OCI-LY3 (cell line): ENCODE measurements around the gene NCOA1.

Experiments
- H2AFZ ChIP-seq: fragments of 200-600, 300-600 bp; shearing (Covaris generic); 2 replicates; pipeline ENCODE4 v1.6.0; 2014; ENCODE audit warnings: antibody characterized with exemption, low read depth, low read length
- H3K27ac ChIP-seq: fragments of 200-600, 300-600 bp; sonication (generic); 2 replicates; pipeline ENCODE4 v1.5.1; 2014; ENCODE audit warnings: mild to moderate bottlenecking, low read length, moderate library complexity, mixed read lengths
- H3K27me3 ChIP-seq: fragments of 200-600, 300-600 bp; sonication (generic); 2 replicates; pipeline ENCODE4 v1.6.1; 2014; ENCODE audit warnings: low read depth, low read length, mixed read lengths
- H3K36me3 ChIP-seq: fragments of 200-600, 300-600 bp; sonication (generic); replicated peaks from 2 replicates; pipeline ENCODE3; 2014; ENCODE audit warnings: low read depth, low read length, mixed read lengths
- H3K4me1 ChIP-seq: fragments of 300-600, 200-600 bp; sonication (generic); 2 replicates; pipeline ENCODE4 v1.6.1; 2014; ENCODE audit warnings: low read length, mixed read lengths
- H3K4me2 ChIP-seq: fragments of 200-600, 300-600 bp; sonication (generic); 2 replicates; pipeline ENCODE4 v1.6.1; 2014; ENCODE audit warnings: low read length, mixed read lengths
- H3K4me3 ChIP-seq: fragments of 300-600, 200-600 bp; sonication (generic); 2 replicates; pipeline ENCODE4 v1.5.1; 2014; ENCODE audit warnings: antibody characterized with exemption, mild to moderate bottlenecking, low read length, moderate library complexity
- H3K79me2 ChIP-seq: fragments of 300-600, 200-600 bp; shearing (Covaris generic); 2 replicates; pipeline ENCODE4 v1.6.1; 2014; ENCODE audit warnings: mild to moderate bottlenecking, low read length, mixed read lengths
- H3K9ac ChIP-seq: fragments of 300-600, 200-600 bp; shearing (Covaris generic); 2 replicates; pipeline ENCODE4 v1.6.0; 2014; ENCODE audit warnings: mild to moderate bottlenecking, low read length, moderate library complexity
- H3K9me3 ChIP-seq: fragments of 200-600, 300-600 bp; shearing (Covaris generic); 2 replicates; pipeline ENCODE4 v1.6.1; 2014; ENCODE audit warnings: low read length, mixed read lengths; ENCODE audit not compliant: insufficient read depth
- H4K20me1 ChIP-seq: fragments of 200-600, 300-600 bp; sonication (generic); 2 replicates; pipeline ENCODE4 v1.6.1; 2016; ENCODE audit warnings: low read length, mixed read lengths; ENCODE audit not compliant: insufficient read depth
- EZH2phosphoT487 ChIP-seq: fragments of 200-600 bp; shearing (Covaris generic); IDR thresholded peaks from 2 replicates; pipeline ENCODE4 v1.6.1; 2018; ENCODE audit warnings: antibody characterized with exemption, mixed run types, low read depth
- TF ChIP-seq, protein P1 (sequence below): fragments of 200-600, 300-600 bp; sonication (generic); IDR thresholded peaks from 2 replicates; pipeline ENCODE4 v1.5.1; 2014; ENCODE audit warnings: antibody characterized with exemption, low read length, low read depth

The NCOA1 gene

DNA sequence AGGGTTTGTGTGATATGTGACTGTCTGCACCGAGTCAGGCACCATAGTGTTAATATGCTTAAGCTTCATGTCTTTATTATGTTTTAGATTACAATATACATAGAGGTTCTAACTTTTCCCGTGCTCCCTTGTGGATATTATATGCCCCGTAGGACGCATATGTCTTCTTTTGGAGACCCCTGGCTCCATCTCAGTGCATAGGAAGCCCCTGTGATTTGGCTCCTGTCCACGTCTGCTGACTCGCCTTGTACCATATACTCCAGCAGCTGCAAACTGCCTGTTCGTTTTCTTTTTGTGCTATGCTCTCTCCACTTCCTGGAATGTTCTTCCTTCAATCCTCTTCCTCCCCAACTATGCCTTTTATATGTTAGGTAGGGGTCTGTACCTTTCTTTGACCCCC lies 191.2 kb downstream of the NCOA1 start:
- H3K27me3 ChIP-seq, result no peaks in the 10 kb centered on the region
- H2AFZ ChIP-seq, result no peak overlapping the region
- no peak overlapping the region for H3K4me3 ChIP-seq
- H3K9me3 ChIP-seq, result no peaks in the 10 kb centered on the region
- H3K27ac ChIP-seq, result no peak overlapping the region
- no peaks in the 10 kb centered on the region for H4K20me1 ChIP-seq
- no peak overlapping the region for H3K9ac ChIP-seq
- H3K36me3 ChIP-seq, result peaks cover 9% of the 10 kb centered on the region
- no peaks in the 10 kb centered on the region for H3K79me2 ChIP-seq
- no peaks in the 10 kb centered on the region for H3K4me1 ChIP-seq
- no peak for TF ChIP-seq EZH2phosphoT487
- TF ChIP-seq, protein P1, sequence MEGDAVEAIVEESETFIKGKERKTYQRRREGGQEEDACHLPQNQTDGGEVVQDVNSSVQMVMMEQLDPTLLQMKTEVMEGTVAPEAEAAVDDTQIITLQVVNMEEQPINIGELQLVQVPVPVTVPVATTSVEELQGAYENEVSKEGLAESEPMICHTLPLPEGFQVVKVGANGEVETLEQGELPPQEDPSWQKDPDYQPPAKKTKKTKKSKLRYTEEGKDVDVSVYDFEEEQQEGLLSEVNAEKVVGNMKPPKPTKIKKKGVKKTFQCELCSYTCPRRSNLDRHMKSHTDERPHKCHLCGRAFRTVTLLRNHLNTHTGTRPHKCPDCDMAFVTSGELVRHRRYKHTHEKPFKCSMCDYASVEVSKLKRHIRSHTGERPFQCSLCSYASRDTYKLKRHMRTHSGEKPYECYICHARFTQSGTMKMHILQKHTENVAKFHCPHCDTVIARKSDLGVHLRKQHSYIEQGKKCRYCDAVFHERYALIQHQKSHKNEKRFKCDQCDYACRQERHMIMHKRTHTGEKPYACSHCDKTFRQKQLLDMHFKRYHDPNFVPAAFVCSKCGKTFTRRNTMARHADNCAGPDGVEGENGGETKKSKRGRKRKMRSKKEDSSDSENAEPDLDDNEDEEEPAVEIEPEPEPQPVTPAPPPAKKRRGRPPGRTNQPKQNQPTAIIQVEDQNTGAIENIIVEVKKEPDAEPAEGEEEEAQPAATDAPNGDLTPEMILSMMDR, result no peak
- H3K4me2 ChIP-seq, result no peak overlapping the region

DNA sequence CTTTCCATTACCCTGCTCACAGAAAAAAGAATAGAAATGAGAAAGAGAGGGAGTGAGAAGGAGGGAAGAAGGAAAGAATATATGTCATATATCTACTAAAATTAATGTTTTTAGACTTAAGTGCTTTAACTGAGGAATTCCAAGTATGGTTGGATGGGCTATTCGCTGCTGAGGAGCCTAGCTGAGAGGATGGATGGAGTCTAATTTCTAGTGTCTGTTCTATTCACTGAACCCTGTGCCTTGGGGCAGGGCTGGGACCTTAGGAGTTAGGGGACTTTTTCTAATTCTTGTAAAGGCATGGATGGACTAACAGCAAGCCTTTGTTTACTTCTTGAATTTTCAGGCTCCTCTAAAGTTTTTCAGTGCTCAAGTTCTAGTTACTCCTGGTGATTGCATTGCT lies 192.4 kb downstream of the NCOA1 start:
- no peaks in the 10 kb centered on the region for H3K27me3 ChIP-seq
- no peak overlapping the region for H3K4me2 ChIP-seq
- H3K4me1 ChIP-seq, result no peaks in the 10 kb centered on the region
- peaks cover 9% of the 10 kb centered on the region for H3K36me3 ChIP-seq
- no peaks in the 10 kb centered on the region for H4K20me1 ChIP-seq
- H3K79me2 ChIP-seq, result no peaks in the 10 kb centered on the region
- no peak overlapping the region for H2AFZ ChIP-seq
- H3K27ac ChIP-seq, result no peak overlapping the region
- no peaks in the 10 kb centered on the region for H3K9me3 ChIP-seq
- no peak overlapping the region for H3K4me3 ChIP-seq
- no peak overlapping the region for H3K9ac ChIP-seq
- no peak for TF ChIP-seq EZH2phosphoT487
- TF ChIP-seq, protein P1, result no peak

DNA sequence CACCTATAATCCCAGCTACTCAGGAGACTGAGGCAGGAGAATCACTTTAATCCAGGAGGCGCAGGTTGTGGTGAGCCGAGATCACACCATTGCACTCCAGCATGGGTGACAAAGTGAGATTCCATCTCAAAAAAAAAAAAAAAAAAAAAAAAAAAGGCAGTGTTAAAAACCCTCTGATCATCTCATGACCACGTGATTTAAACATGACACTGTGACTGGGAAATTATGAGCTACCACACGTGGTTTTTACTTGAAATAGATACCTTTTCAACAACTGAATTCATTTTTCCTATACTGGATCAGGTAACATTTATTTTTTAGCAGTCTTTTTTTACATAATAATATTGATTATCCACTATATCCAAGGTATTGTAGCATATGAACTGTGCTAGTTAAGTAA lies 199.5 kb downstream of the NCOA1 start:
- Histone ChIP-seq H3K27me3 (no peaks in the 10 kb centered on the region), H3K4me3 (no peak overlapping the region), H3K4me2 (no peak overlapping the region), H4K20me1 (no peaks in the 10 kb centered on the region), H3K79me2 (no peaks in the 10 kb centered on the region), H3K27ac (no peak overlapping the region), H2AFZ (no peak overlapping the region), H3K36me3 (peaks cover 3% of the 10 kb centered on the region), H3K9me3 (no peaks in the 10 kb centered on the region), H3K4me1 (no peaks in the 10 kb centered on the region), H3K9ac (no peak overlapping the region)
- TF ChIP-seq EZH2phosphoT487, result no peak
- TF ChIP-seq, protein P1, result no peak

- Histone ChIP-seq H3K36me3 (peaks cover 3% of the 10 kb centered on the region), H3K9me3 (no peaks in the 10 kb centered on the region), H3K4me1 (no peaks in the 10 kb centered on the region), H2AFZ (no peak overlapping the region), H3K27me3 (no peaks in the 10 kb centered on the region), H3K27ac (no peak overlapping the region), H3K79me2 (no peaks in the 10 kb centered on the region), H3K4me2 (no peak overlapping the region), H3K9ac (no peak overlapping the region), H3K4me3 (no peak overlapping the region), H4K20me1 (no peaks in the 10 kb centered on the region)
- TF ChIP-seq, protein P1, result no peak
- no peak for TF ChIP-seq EZH2phosphoT487
Measured at GRCh38 chr2:24691806-24692205, 200.8 kb downstream of the NCOA1 start.
